HT1080 (cell line): ENCODE measurements around the gene AHSP. TPM values are rescaled to one million over a fixed set of nuclear protein-coding genes. Genes with fewer than 3 reads are reported as not detected.
"Not testable (repeated sequence)": the region's sequence is repeated elsewhere in the genome, so short reads cannot be mapped to it uniquely, and the experiment has no call there.

Experiments
- DNase-seq: peaks from one replicate; pipeline ENCODE4 v3.0.0-alpha.2; 2015; ENCODE audit warnings: low read depth
- polyA plus RNA-seq, 2 experiments: library from polyadenylated mRNA; depleted of rRNA; stranded (reverse); fragments of >200 nt; gene quantifications; 2 replicates each; pipeline ENCODE4 v1.2.3, GENCODE V29; 2015
- total RNA-seq: library from RNA; depleted of rRNA; stranded (reverse); fragments of >200 nt; shearing (Covaris generic); gene quantifications from 2 replicates; pipeline ENCODE4 v1.2.3, GENCODE V29; 2014; rRNA removed

The AHSP gene
- not detected in 2 replicates for total RNA-seq
- polyA plus RNA-seq (2015; cell fraction: cytosol; rRNA removed), result not detected in 2 replicates
- not detected in 2 replicates for polyA plus RNA-seq (2015; cell fraction: nucleus; rRNA removed)

GRCh38 chr16:31527734-31528274 lies at the start of gene AHSP:
Gene AHSP (plus strand): TSS chr16:31527900. CDS start chr16:31528140, 240 bp downstream.
- DNase-seq, result no peak

GRCh38 chr16:31478956-31479355 lies 48.7 kb upstream of the AHSP start:
- no peak for DNase-seq

GRCh38 chr16:31479751-31480150 lies 47.9 kb upstream of the AHSP start:
- no peak for DNase-seq

- peak; percentile 5 for DNase-seq
Observed at GRCh38 chr16:31480851-31481536, 46.7 kb upstream of the AHSP start.

GRCh38 chr16:31483081-31483480 lies 44.6 kb upstream of the AHSP start, which contains the start of gene SLC5A2:
Gene SLC5A2 (plus strand): TSS chr16:31483123. CDS start chr16:31483137, 14 bp downstream.
- no peak for DNase-seq

GRCh38 chr16:31484048-31484447 lies 43.7 kb upstream of the AHSP start:
- not testable (repeated sequence) for DNase-seq

- DNase-seq, result peak; percentile 14
Observed at GRCh38 chr16:31484491-31485171, 43.1 kb upstream of the AHSP start.

GRCh38 chr16:31485571-31485970 lies 42.1 kb upstream of the AHSP start:
- DNase-seq, result no peak

- DNase-seq, result no peak
Observed at GRCh38 chr16:31486045-31486444, 41.7 kb upstream of the AHSP start.

GRCh38 chr16:31487071-31487719 lies 40.5 kb upstream of the AHSP start:
- no peak for DNase-seq

- no peak for DNase-seq
Observed at GRCh38 chr16:31487720-31488467, 39.8 kb upstream of the AHSP start.

- no peak for DNase-seq
Observed at GRCh38 chr16:31488468-31489297, 39.0 kb upstream of the AHSP start.

- DNase-seq, result no peak
Observed at GRCh38 chr16:31489298-31489564, 38.5 kb upstream of the AHSP start.

- DNase-seq, result no peak
Observed at GRCh38 chr16:31489616-31490584, 37.8 kb upstream of the AHSP start.

- no peak for DNase-seq
Observed at GRCh38 chr16:31491778-31492418, 35.8 kb upstream of the AHSP start.

- DNase-seq, result no peak
Observed at GRCh38 chr16:31493506-31494125, 34.1 kb upstream of the AHSP start.

- no peak for DNase-seq
Observed at GRCh38 chr16:31496670-31497069, 31.0 kb upstream of the AHSP start.

GRCh38 chr16:31498493-31498892 lies 29.2 kb upstream of the AHSP start:
- no peak for DNase-seq
